Stimulated activated naive CD8-positive, alpha-beta T cell treated with anti-CD3 and anti-CD28 coated beads, Interleukin-15, amount 100 ng/mL, for 72 hours (primary cell): ENCODE measurements around the gene MRTO4.

Experiments
- ATAC-seq: fragments of 150-1000 bp; cut with Tn5 transposase; 2 replicates; pipeline ENCODE4 v1.10.0; 2021; ENCODE audit warnings: mild to moderate bottlenecking, moderate library complexity
- DNase-seq, 2 donors: peaks; one replicate each; pipeline ENCODE4 v3.0.0; 2021 to 2022
- H3K27ac Mint-ChIP-seq, 2 donors: one replicate each; pipeline ENCODE4 v1.8.0; 2022; ENCODE audit warnings: mild to moderate bottlenecking in 2 of 2, mixed read lengths in 2 of 2, moderate library complexity in 2 of 2
- H3K27me3 Mint-ChIP-seq: one replicate; pipeline ENCODE4 v1.8.0; 2022; ENCODE audit warnings: mixed read lengths
- H3K4me1 Mint-ChIP-seq: one replicate; pipeline ENCODE4 v1.8.0; 2022; ENCODE audit warnings: mild to moderate bottlenecking, mixed read lengths
- H3K4me3 Mint-ChIP-seq, 2 donors: one replicate each; pipeline ENCODE4 v1.8.0; 2022; ENCODE audit warnings: mild to moderate bottlenecking in 2 of 2, mixed read lengths in 2 of 2, moderate library complexity in 1 of 2
- H3K9me3 Mint-ChIP-seq, 2 donors: one replicate each; pipeline ENCODE4 v1.8.0; 2022; ENCODE audit warnings: mixed read lengths in 2 of 2

The MRTO4 gene

DNA sequence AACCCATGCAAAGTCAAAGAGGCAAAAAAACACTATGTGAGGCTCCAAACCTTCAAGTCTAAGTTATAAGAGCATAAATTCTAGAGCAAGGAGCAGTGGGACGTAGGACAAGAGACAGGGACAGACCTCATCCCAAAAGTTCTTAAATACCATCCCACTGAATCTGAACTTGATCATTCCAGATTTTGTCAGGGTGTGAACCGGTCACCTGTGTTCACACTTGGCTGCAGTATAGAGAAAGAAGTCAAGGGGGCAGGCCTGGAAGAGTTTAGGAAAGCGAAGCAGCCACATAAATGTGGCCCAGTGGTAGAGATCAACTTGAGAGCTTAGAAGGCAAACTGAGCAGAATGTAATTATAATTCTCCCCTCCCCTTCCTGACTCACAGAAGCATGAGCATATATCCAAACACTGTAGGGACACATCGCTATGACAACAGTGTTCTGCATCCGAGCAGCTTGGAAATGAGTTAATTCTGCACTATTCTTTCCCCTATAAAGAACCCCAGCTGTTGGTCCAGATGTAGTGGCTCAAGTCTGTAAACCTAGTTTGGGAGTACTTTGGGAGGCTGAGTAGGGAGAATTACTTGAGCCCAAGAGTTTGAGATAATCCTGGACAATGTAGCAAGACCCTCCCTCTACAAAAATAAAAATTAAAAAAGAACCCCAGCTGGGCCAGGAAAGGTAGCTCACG, 57.7 kb downstream of the MRTO4 start:
- H3K27me3 Mint-ChIP-seq: no peaks in the 10 kb centered on the region
- DNase-seq (no peak), ATAC-seq (no peak)
- no peak overlapping the region for H3K27ac Mint-ChIP-seq
- no peaks in the 10 kb centered on the region for H3K9me3 Mint-ChIP-seq
- peaks cover 29% of the 10 kb centered on the region for H3K4me1 Mint-ChIP-seq
- no peak overlapping the region for H3K4me3 Mint-ChIP-seq
